Middle frontal gyrus (tissue), 1 donor: ENCODE results near the gene NHS.

Source experiments
- DNase-seq: peaks from one replicate; pipeline ENCODE4 v3.0.0-alpha.2; 2015; ENCODE audit warnings: low spot score; ENCODE audit errors: extremely low spot score

NHS gene

GRCh38 chrX:17405225-17405969 is 30.4 kb downstream of the NHS start:
- no peak for DNase-seq

- DNase-seq, result no peak
Measured at GRCh38 chrX:17409566-17410290, 34.7 kb downstream of the NHS start.

GRCh38 chrX:17410651-17411050 is 35.7 kb downstream of the NHS start:
- peak; percentile 2 for DNase-seq

- DNase-seq, result no peak
Measured at GRCh38 chrX:17411205-17411604, 36.2 kb downstream of the NHS start.

- no peak for DNase-seq
Measured at GRCh38 chrX:17412692-17413091, 37.7 kb downstream of the NHS start.

GRCh38 chrX:17413228-17413627 is 38.2 kb downstream of the NHS start:
- DNase-seq, result no peak

GRCh38 chrX:17414027-17414658 is 39.1 kb downstream of the NHS start:
- no peak for DNase-seq

GRCh38 chrX:17414839-17415238 is 39.8 kb downstream of the NHS start:
- no peak for DNase-seq

- no peak for DNase-seq
Measured at GRCh38 chrX:17415242-17415810, 40.3 kb downstream of the NHS start.

GRCh38 chrX:17417372-17417771 is 42.4 kb downstream of the NHS start:
- no peak for DNase-seq

- no peak for DNase-seq
Measured at GRCh38 chrX:17425136-17425535, 50.1 kb downstream of the NHS start.

GRCh38 chrX:17425551-17425950 is 50.6 kb downstream of the NHS start:
- no peak for DNase-seq

- DNase-seq, result no peak
Measured at GRCh38 chrX:17431171-17431570, 56.2 kb downstream of the NHS start.

GRCh38 chrX:17432158-17432557 is 57.2 kb downstream of the NHS start:
- no peak for DNase-seq

GRCh38 chrX:17433965-17434364 is 59.0 kb downstream of the NHS start:
- no peak for DNase-seq

GRCh38 chrX:17435476-17435875 is 60.5 kb downstream of the NHS start:
- no peak for DNase-seq

GRCh38 chrX:17438221-17438620 is 63.2 kb downstream of the NHS start:
- DNase-seq, result no peak

GRCh38 chrX:17440258-17440657 is 65.3 kb downstream of the NHS start:
- no peak for DNase-seq

- DNase-seq, result no peak
Measured at GRCh38 chrX:17440836-17441235, 65.8 kb downstream of the NHS start.

GRCh38 chrX:17441965-17442364 is 67.0 kb downstream of the NHS start:
- no peak for DNase-seq

GRCh38 chrX:17442898-17443297 is 67.9 kb downstream of the NHS start:
- no peak for DNase-seq

GRCh38 chrX:17443556-17443955 is 68.6 kb downstream of the NHS start:
- DNase-seq, result no peak
